ENCODE measurements around the gene PCED1B. TPM values are rescaled to one million over a fixed set of nuclear protein-coding genes. Genes with fewer than 3 reads are reported as not detected.

PCED1B gene
- total RNA-seq, 5 donors from 2014 or later (not counting 1 experiment from before 2014, with no cell fraction given) = 53.7 to 159 (median 119) TPM

DNA sequence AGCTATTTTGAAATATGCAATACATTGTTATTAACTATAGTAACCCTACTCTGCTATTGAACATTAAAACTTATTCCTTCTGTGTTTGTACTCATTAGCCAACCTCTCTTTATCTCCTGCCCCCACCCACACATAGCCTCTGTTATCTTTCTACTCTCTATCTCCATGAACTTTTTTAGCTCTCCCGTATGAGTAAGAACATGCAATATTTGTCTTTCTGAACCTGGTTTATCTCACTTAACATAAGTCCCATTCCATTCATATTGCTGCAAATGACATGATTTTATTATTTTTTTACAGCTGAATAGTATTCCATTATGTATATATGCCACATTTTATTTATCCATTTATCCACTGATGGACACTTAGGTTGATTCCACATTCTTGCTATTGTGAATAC, 79.4 kb downstream of the PCED1B start:
- no peak overlapping the region for H3K4me3 ChIP-seq (ENCODE audit: control insufficient read depth in 1 of 2, extremely low read depth in 1 of 2, low read length in 1 of 2)
- H3K27ac ChIP-seq (ENCODE audit: low read length) = no peak overlapping the region
- no peaks in the 10 kb centered on the region for H3K27me3 Mint-ChIP-seq
- peaks cover 40 to 51% (median 40%) of the 10 kb centered on the region in 3 donors for H3K4me1 Mint-ChIP-seq
- no peaks in the 10 kb centered on the region for H3K36me3 ChIP-seq (ENCODE audit: control insufficient read depth in 2 of 2, extremely low read depth in 1 of 2, insufficient read depth in 1 of 2, low read length in 1 of 2)
- ATAC-seq (replicated peaks in 1 of 4) = no peak
- no peaks in the 10 kb centered on the region for H3K27me3 ChIP-seq (replicated peaks in 1 of 2; ENCODE audit: control insufficient read depth in 2 of 2, extremely low read depth in 1 of 2, insufficient read depth in 2 of 2, low read length in 1 of 2)
- H3K4me1 ChIP-seq (ENCODE audit: control insufficient read depth in 1 of 2, extremely low read depth in 1 of 2, insufficient read depth in 2 of 2, low read length in 2 of 2) = peaks cover 13 to 14% of the 10 kb centered on the region in 2 experiments
- H3K9me3 ChIP-seq = peaks cover 3% of the 10 kb centered on the region
- POLR2A ChIA-PET = interaction anchor here in 1 of 2 donors (0.9 kb wide), 1 partner anchor 9 kb away, joined by 4 read pairs; no protein-coding TSS in a partner anchor
- WGBS (ENCODE audit: insufficient coverage) = no CpG with 5 or more reads among the region's 1 CpG
- H3K36me3 Mint-ChIP-seq = peaks cover 57% of the 10 kb centered on the region
- H3K27ac Mint-ChIP-seq = no peak overlapping the region
- no peak overlapping the region for H3K4me3 Mint-ChIP-seq
- peaks cover 7 to 23% (median 13%) of the 10 kb centered on the region in 3 donors for H3K9me3 Mint-ChIP-seq
- CTCF ChIA-PET = interaction anchor here in 1 of 2 donors (0.5 to 1.1 kb wide), 2 partner anchors 115 to 240 kb away, joined by 3 read pairs; no protein-coding TSS in a partner anchor
- DNase-seq = no peak

DNA sequence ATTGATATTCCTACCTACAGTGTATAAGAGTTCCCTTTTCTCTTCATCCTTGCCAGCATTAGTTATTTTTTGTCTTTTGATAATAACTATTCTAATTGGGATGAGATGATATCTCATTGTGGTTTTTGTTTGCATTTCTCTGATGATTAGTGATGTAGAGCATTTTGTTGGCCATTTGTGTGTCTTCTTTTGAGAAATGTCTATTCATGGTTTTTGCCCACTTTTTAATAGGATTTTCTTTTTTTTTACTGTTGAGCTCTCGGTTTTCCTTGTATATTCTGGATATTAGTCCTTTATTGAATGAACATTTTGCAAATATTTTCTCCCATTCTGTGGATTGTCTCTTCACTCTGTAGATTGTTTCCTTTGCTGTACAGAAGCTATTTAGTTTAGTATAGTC, 79.9 kb downstream of the PCED1B start:
- Histone ChIP-seq H3K36me3 (ENCODE audit: control insufficient read depth in 2 of 2, extremely low read depth in 1 of 2, insufficient read depth in 1 of 2, low read length in 1 of 2) (no peaks in the 10 kb centered on the region), H3K4me1 (ENCODE audit: control insufficient read depth in 1 of 2, extremely low read depth in 1 of 2, insufficient read depth in 2 of 2, low read length in 2 of 2) (peaks cover 13 to 14% of the 10 kb centered on the region in 2 experiments), H3K27ac (ENCODE audit: low read length) (no peak overlapping the region), H3K9me3 (peaks cover 3% of the 10 kb centered on the region), H3K27me3 (replicated peaks in 1 of 2; ENCODE audit: control insufficient read depth in 2 of 2, extremely low read depth in 1 of 2, insufficient read depth in 2 of 2, low read length in 1 of 2) (no peaks in the 10 kb centered on the region), H3K4me3 (ENCODE audit: control insufficient read depth in 1 of 2, extremely low read depth in 1 of 2, low read length in 1 of 2) (no peak overlapping the region)
- no CpG with 5 or more reads among the region's 1 CpG for WGBS (ENCODE audit: insufficient coverage)
- Mint-ChIP-seq H3K36me3 (peaks cover 62% of the 10 kb centered on the region), H3K4me3 (no peak overlapping the region), H3K27ac (peak overlapping the region in 1 of 2 donors; percentile 5), H3K27me3 (no peaks in the 10 kb centered on the region), H3K9me3 (peaks cover 7 to 23% (median 13%) of the 10 kb centered on the region in 3 donors), H3K4me1 (peaks cover 44 to 52% (median 46%) of the 10 kb centered on the region in 3 donors)
- CTCF ChIA-PET = interaction anchor here in 1 of 2 donors (0.5 to 1.1 kb wide), 2 partner anchors 114 to 239 kb away, joined by 3 read pairs; no protein-coding TSS in a partner anchor
- ATAC-seq (replicated peaks in 1 of 4) = no peak
- DNase-seq = no peak
- POLR2A ChIA-PET = interaction anchor here in 1 of 2 donors (0.8 to 0.9 kb wide), 2 partner anchors 10 to 194 kb away, joined by 4 read pairs; no protein-coding TSS in a partner anchor

DNA sequence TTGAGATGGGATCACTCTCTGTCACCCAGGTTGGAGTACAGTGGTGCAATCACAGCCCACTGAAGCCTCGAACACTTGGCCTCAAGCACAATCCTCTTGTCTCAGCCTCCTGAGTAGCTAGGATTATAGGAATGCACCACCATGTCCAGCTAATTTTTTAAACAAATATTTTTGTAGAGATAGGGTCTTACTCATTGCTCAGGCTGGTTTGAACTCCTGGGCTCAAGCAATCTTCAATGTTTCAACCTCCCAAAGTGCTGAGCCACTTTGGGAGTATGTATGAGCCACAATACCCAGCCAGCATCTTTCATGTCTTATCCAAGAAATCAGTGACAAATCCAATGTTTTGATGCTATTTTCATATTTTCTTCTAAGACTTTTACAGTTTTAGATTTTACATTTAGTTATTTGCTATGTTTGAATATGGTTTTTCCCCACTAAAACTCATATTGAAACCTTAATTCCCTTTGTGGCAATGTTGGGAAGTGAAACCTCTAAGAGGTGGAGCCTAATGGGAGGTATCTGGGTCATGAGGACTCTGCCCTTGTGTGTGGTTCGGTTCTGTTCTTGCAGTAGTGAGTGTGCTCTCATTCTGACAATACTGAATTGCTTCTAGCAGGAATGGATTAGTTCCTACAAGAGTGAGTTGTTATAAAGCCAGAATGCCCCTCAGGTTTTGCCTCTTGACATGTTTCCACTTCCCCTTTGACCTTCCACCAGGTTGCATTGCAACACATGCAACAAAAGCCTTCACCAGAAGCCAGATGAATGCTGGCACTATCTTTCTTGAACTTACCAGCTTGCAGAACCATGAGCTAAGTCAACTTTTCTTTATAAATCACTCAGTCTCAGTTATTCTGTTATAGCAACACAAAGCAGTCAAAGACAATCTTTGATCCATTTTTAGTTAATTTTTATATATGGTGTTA, 81.2 kb downstream of the PCED1B start:
- Histone ChIP-seq H3K4me3 (ENCODE audit: control insufficient read depth in 1 of 2, extremely low read depth in 1 of 2, low read length in 1 of 2) (no peak overlapping the region), H3K27ac (ENCODE audit: low read length) (no peak overlapping the region), H3K36me3 (ENCODE audit: control insufficient read depth in 2 of 2, extremely low read depth in 1 of 2, insufficient read depth in 1 of 2, low read length in 1 of 2) (peaks cover 0 to 2% of the 10 kb centered on the region in 2 donors), H3K9me3 (peaks cover 3% of the 10 kb centered on the region), H3K4me1 (ENCODE audit: control insufficient read depth in 1 of 2, extremely low read depth in 1 of 2, insufficient read depth in 2 of 2, low read length in 2 of 2) (peaks cover 12 to 13% of the 10 kb centered on the region in 2 experiments), H3K27me3 (replicated peaks in 1 of 2; ENCODE audit: control insufficient read depth in 2 of 2, extremely low read depth in 1 of 2, insufficient read depth in 2 of 2, low read length in 1 of 2) (no peaks in the 10 kb centered on the region)
- no peak for DNase-seq
- no peak for ATAC-seq (replicated peaks in 1 of 4)
- WGBS (ENCODE audit: insufficient coverage) = 80% methylated on average over 1 of the region's 2 CpGs
- H3K27me3 Mint-ChIP-seq = no peaks in the 10 kb centered on the region
- peaks cover 7 to 23% (median 13%) of the 10 kb centered on the region in 3 donors for H3K9me3 Mint-ChIP-seq
- ChIA-PET CTCF (no interaction called here), POLR2A (interaction anchor here in 1 of 2 donors (0.7 kb wide), 1 partner anchor 208 kb away, joined by 15 read pairs; no protein-coding TSS in a partner anchor)
- peaks cover 38 to 45% (median 40%) of the 10 kb centered on the region in 3 donors for H3K4me1 Mint-ChIP-seq
- H3K27ac Mint-ChIP-seq = peak overlapping the region in 1 of 2 donors; percentile 41
- H3K36me3 Mint-ChIP-seq = peaks cover 65% of the 10 kb centered on the region
- H3K4me3 Mint-ChIP-seq = no peak overlapping the region

DNA sequence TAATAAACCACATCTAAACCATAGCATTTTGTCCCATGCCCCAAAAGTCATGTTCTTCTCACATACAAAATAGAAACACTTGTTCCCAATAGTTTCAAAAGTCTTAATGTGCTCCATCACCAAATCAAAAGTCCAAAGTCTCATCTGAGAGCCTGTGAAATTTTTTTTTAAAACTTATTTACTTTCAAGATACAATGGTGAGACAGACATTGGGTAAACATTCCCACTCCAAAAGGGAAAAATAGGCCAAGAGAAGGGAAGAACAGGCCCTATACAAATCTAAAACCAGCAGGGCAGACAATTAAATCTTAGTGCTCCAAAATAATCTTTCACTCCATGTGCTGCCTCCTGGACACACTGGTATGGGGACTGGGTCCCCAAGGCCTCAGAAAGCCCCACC, 84.7 kb downstream of the PCED1B start:
- H3K4me1 ChIP-seq (ENCODE audit: control insufficient read depth in 1 of 2, extremely low read depth in 1 of 2, insufficient read depth in 2 of 2, low read length in 2 of 2) = no peaks in the 10 kb centered on the region
- H3K9me3 ChIP-seq = peaks cover 3% of the 10 kb centered on the region
- Mint-ChIP-seq H3K9me3 (peaks cover 7 to 18% (median 13%) of the 10 kb centered on the region in 3 donors), H3K27me3 (no peaks in the 10 kb centered on the region), H3K4me1 (peaks cover 24 to 29% (median 27%) of the 10 kb centered on the region in 3 donors), H3K36me3 (peaks cover 73% of the 10 kb centered on the region), H3K4me3 (no peak overlapping the region), H3K27ac (no peak overlapping the region)
- CTCF ChIA-PET = interaction anchor here in 1 of 2 donors (1.1 kb wide), 1 partner anchor 28 kb away, joined by 3 read pairs; no protein-coding TSS in a partner anchor
- DNase-seq (no peak), ATAC-seq (replicated peaks in 1 of 4) (no peak)
- H3K36me3 ChIP-seq (ENCODE audit: control insufficient read depth in 2 of 2, extremely low read depth in 1 of 2, insufficient read depth in 1 of 2, low read length in 1 of 2) = peaks cover 0 to 7% of the 10 kb centered on the region in 2 donors
- POLR2A ChIA-PET = no interaction called here
- H3K27ac ChIP-seq (ENCODE audit: low read length) = no peak overlapping the region
- H3K27me3 ChIP-seq (replicated peaks in 1 of 2; ENCODE audit: control insufficient read depth in 2 of 2, extremely low read depth in 1 of 2, insufficient read depth in 2 of 2, low read length in 1 of 2) = no peaks in the 10 kb centered on the region
- H3K4me3 ChIP-seq (ENCODE audit: control insufficient read depth in 1 of 2, extremely low read depth in 1 of 2, low read length in 1 of 2) = no peak overlapping the region

DNA sequence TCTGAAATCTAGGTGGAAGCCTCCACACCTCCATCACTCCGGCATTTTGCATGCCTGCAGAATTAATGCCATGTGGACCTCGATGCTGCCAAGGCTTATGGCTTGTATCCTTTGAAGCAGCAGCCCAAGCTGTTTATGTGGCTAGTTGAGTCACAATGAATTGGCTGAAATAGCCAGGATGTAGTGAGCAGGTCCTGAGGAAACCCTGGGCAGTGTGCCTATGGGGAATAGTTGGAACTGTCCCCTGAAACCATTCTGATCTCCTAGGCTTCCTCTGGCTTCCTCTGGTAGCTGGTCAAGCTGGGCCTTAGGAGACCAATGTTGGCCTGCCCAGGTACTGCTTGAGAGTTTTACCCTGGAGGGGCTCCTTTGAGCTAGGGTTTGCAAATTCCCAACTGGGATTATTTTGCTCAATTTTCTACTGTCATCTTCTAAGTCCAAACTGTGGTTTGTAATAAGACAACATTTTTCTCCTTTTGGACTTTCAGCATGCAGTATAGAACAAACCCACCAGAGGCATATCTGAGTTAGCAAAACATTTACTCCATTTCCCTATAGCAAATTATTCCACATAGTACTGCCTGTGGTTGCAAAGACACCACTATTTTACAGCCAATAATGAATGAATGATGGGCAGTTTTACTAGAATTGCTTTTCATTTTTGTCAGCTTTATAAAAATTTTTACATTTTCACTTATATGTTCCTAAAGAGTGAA, 85.5 kb downstream of the PCED1B start:
- ChIA-PET CTCF (interaction anchor here (0.8 to 1.5 kb wide), 6 partner anchors 27 to 233 kb away, joined by 3 to 4 read pairs (median 4); no protein-coding TSS in a partner anchor), POLR2A (interaction anchor here in 1 of 2 donors (0.6 to 0.7 kb wide), 2 partner anchors 21 to 233 kb away, joined by 3 read pairs; no protein-coding TSS in a partner anchor)
- WGBS (ENCODE audit: insufficient coverage) = no CpG with 5 or more reads among the region's 2 CpGs
- Mint-ChIP-seq H3K27me3 (no peaks in the 10 kb centered on the region), H3K4me3 (no peak overlapping the region), H3K36me3 (peaks cover 65% of the 10 kb centered on the region), H3K4me1 (peaks cover 26 to 29% (median 28%) of the 10 kb centered on the region in 3 donors), H3K27ac (peak overlapping the region in 1 of 2 donors; percentile 52), H3K9me3 (peaks cover 3 to 11% (median 5%) of the 10 kb centered on the region in 3 donors)
- no peak for ATAC-seq (replicated peaks in 1 of 4)
- Histone ChIP-seq H3K36me3 (ENCODE audit: control insufficient read depth in 2 of 2, extremely low read depth in 1 of 2, insufficient read depth in 1 of 2, low read length in 1 of 2) (peaks cover 0 to 7% of the 10 kb centered on the region in 2 donors), H3K27ac (ENCODE audit: low read length) (no peak overlapping the region), H3K4me3 (ENCODE audit: control insufficient read depth in 1 of 2, extremely low read depth in 1 of 2, low read length in 1 of 2) (no peak overlapping the region), H3K27me3 (replicated peaks in 1 of 2; ENCODE audit: control insufficient read depth in 2 of 2, extremely low read depth in 1 of 2, insufficient read depth in 2 of 2, low read length in 1 of 2) (no peaks in the 10 kb centered on the region), H3K4me1 (ENCODE audit: control insufficient read depth in 1 of 2, extremely low read depth in 1 of 2, insufficient read depth in 2 of 2, low read length in 2 of 2) (no peaks in the 10 kb centered on the region), H3K9me3 (peaks cover 3% of the 10 kb centered on the region)
- DNase-seq = no peak

Data from T-cell (primary cell).